ENCODE results near the gene PIK3CG. TPM values are rescaled to one million over a fixed set of nuclear protein-coding genes. Genes with fewer than 3 reads are reported as not detected.

PIK3CG gene
- total and polyA plus RNA-seq, 7 donors: 0.92 to 6.4 (median 4.2) TPM

Other genes with a start within 250 kb of the PIK3CG start
- gene CCDC71L, start 204.1 kb upstream of the PIK3CG start, total RNA-seq: 10 to 100 TPM; 13.9 to 84.0 (median 36.6) TPM
- gene CCDC71L, start 204.1 kb upstream of the PIK3CG start, polyA plus RNA-seq: 10 to 100 TPM in 2 of 3 donors, 1 to 10 TPM in 1; 8.3 to 21.3 (median 15.0) TPM
- 10 to 100 TPM; 20.2 to 40.0 (median 31.2) TPM for gene PRKAR2B, start 179.4 kb downstream of the PIK3CG start, total RNA-seq
- gene PRKAR2B, start 179.4 kb downstream of the PIK3CG start, polyA plus RNA-seq: 10 to 100 TPM in 2 of 3 donors, 1 to 10 TPM in 1; 8.1 to 12.6 (median 12.0) TPM